Body of pancreas (tissue), 4 donors: Measurements from ENCODE around the gene CLBA1. TPM values are rescaled to one million over a fixed set of nuclear protein-coding genes. Genes with fewer than 3 reads are reported as not detected.

Experiments
- ATAC-seq: fragments of 150-250 bp; one replicate; pipeline ENCODE4 v1.9.1; 2016
- DNase-seq, 4 donors: peaks; one replicate each; pipeline ENCODE4 v3.0.0-alpha.2; 2019
- H3K27ac ChIP-seq, 4 donors: fragments of 200-600 bp; sonication (generic); 1 replicate in 3 of 4; 2 replicates in 1 of 4; pipeline versions ENCODE4 v1.5.1 to v1.6.1; 2016 to 2019; ENCODE audit warnings: mild to moderate bottlenecking in 1 of 4, mixed read lengths in 1 of 4, moderate library complexity in 1 of 4
- H3K27me3 ChIP-seq, 2 donors: fragments of 200-600 bp; sonication (generic); one replicate each; pipeline ENCODE4 v1.6.0; 2016; ENCODE audit warnings: mild to moderate bottlenecking in 1 of 2
- H3K36me3 ChIP-seq, 2 donors: fragments of 200-600 bp; sonication (generic); replicated peaks in 1 of 2; 2 replicates each; pipeline ENCODE4 v1.5.1; 2016; ENCODE audit warnings: low read depth in 2 of 2; ENCODE audit not compliant: insufficient read depth in 1 of 2
- H3K4me1 ChIP-seq: fragments of 200-600 bp; sonication (generic); one replicate; pipeline ENCODE4 v1.6.0; 2016
- H3K4me3 ChIP-seq, 2 donors: fragments of 200-600 bp; sonication (generic); 1 replicate in 1 of 2; 2 replicates in 1 of 2; pipeline ENCODE4 v1.5.1; 2016 to 2019
- H3K9me3 ChIP-seq, 3 donors: fragments of 200-600 bp; sonication (generic); 1 replicate in 2 of 3; 2 replicates in 1 of 3; pipeline ENCODE4 v1.5.1; 2016
- CTCF ChIP-seq, 7 experiments: fragments of 450-650 bp in 4 of 7; fragments of 200-600 bp in 3 of 7; sonication (generic) in 3 of 7; IDR thresholded peaks; one replicate each; pipeline ENCODE4 v1.5.1; 2016 to 2019; ENCODE audit warnings: antibody characterized with exemption in 7 of 7
- POLR2A ChIP-seq, 3 donors: fragments of 450-650 bp; IDR thresholded peaks; one replicate each; pipeline ENCODE4 v1.6.1; 2016; ENCODE audit warnings: antibody characterized with exemption in 3 of 3, mild to moderate bottlenecking in 2 of 3
- WGBS, 2 donors: methylation state at CpG; one replicate each; pipeline ENCODE4 v1.1.5; 2017; 5-methylcytosine and 5-hydroxymethylcytosine counted together
- intact Hi-C: fragments of 100-400 bp; cut with DNase I; formaldehyde crosslinking; loops from one replicate; pipeline ENCODE4 v1.15.1; 2023
- total RNA-seq, 2 donors: library from RNA; depleted of rRNA; stranded (reverse); fragments of >200 nt; gene quantifications; one replicate each; pipeline ENCODE4 v1.1.0, GENCODE V29; 2016

Gene CLBA1
- total RNA-seq, 2 donors from 2014 or later, result 8.6 to 21.1 TPM

GRCh38 chr14:105041841-105042765 is 56.5 kb downstream of the CLBA1 start:
- intact Hi-C loops, result no loop called here
- no peak for ATAC-seq
- TF ChIP-seq POLR2A (IDR thresholded peaks at IDR 0.05) (no peak), CTCF (IDR thresholded peaks at IDR 0.05) (no peak)
- Histone ChIP-seq H3K27ac (no peak overlapping the region), H3K9me3 (no peaks in the 10 kb centered on the region), H3K27me3 (no peaks in the 10 kb centered on the region), H3K4me1 (peaks cover 6% of the 10 kb centered on the region), H3K4me3 (no peak overlapping the region), H3K36me3 (no peaks in the 10 kb centered on the region)
- DNase-seq, result no peak
- WGBS, 2 donors, result 74 to 79% methylated on average over 22 to 27 of the region's 28 CpGs

GRCh38 chr14:105042813-105043212 is 57.2 kb downstream of the CLBA1 start:
- Histone ChIP-seq H3K9me3 (no peaks in the 10 kb centered on the region), H3K4me1 (peaks cover 6% of the 10 kb centered on the region), H3K4me3 (no peak overlapping the region), H3K27ac (no peak overlapping the region), H3K36me3 (no peaks in the 10 kb centered on the region), H3K27me3 (no peaks in the 10 kb centered on the region)
- no peak for TF ChIP-seq POLR2A (IDR thresholded peaks at IDR 0.05)
- TF ChIP-seq CTCF (IDR thresholded peaks at IDR 0.05), result no peak
- WGBS, 2 donors, result 73 to 77% methylated on average over 16 to 17 of the region's 17 CpGs
- ATAC-seq, result no peak
- intact Hi-C loops, result no loop called here
- DNase-seq, result no peak

GRCh38 chr14:105043641-105044040 is 58.1 kb downstream of the CLBA1 start:
- Histone ChIP-seq H3K27me3 (no peaks in the 10 kb centered on the region), H3K36me3 (no peaks in the 10 kb centered on the region), H3K27ac (no peak overlapping the region), H3K9me3 (no peaks in the 10 kb centered on the region), H3K4me1 (peaks cover 6% of the 10 kb centered on the region), H3K4me3 (no peak overlapping the region)
- WGBS, 2 donors, result 56 to 72% methylated on average over 7 of the region's 7 CpGs
- DNase-seq (no peak), ATAC-seq (no peak)
- intact Hi-C loops, result no loop called here
- no peak for TF ChIP-seq CTCF (IDR thresholded peaks at IDR 0.05)
- TF ChIP-seq POLR2A (IDR thresholded peaks at IDR 0.05), result no peak

Other genes starting within 250 kb of the CLBA1 start
- gene SIVA1, start 232.6 kb upstream of the CLBA1 start, total RNA-seq, result 100 to 1,000 TPM; 111 to 130 TPM
- gene AKT1, start 190.0 kb upstream of the CLBA1 start, total RNA-seq, result 100 to 1,000 TPM in 1 of 2 donors, 10 to 100 TPM in 1; 74.2 to 151 TPM
- gene ZBTB42, start 184.7 kb upstream of the CLBA1 start, total RNA-seq, result 10 to 100 TPM; 10.6 to 21.8 TPM
- gene CEP170B, start 120.5 kb upstream of the CLBA1 start, total RNA-seq, result 10 to 100 TPM; 23.6 to 41.9 TPM
- not detected for gene PLD4, start 60.9 kb upstream of the CLBA1 start, total RNA-seq
- gene AHNAK2, start 7.4 kb upstream of the CLBA1 start, total RNA-seq, result 1 to 10 TPM; 3.6 to 5.2 TPM
- gene CDCA4, start 35.3 kb downstream of the CLBA1 start, total RNA-seq, result 1 to 10 TPM; 2.6 to 4.7 TPM
- gene GPR132, start 79.6 kb downstream of the CLBA1 start, total RNA-seq, result 1 to 10 TPM in 1 of 2 donors, not detected in 1; 1.0 TPM
- gene JAG2, start 183.0 kb downstream of the CLBA1 start, total RNA-seq, result 10 to 100 TPM; 13.5 to 36.3 TPM
- gene NUDT14, start 195.5 kb downstream of the CLBA1 start, total RNA-seq, result 10 to 100 TPM; 28.8 to 66.9 TPM